Mesendoderm (in vitro differentiated cells): Measurements from ENCODE around the gene SWSAP1.
A peak's percentile ranks its signal among the peaks of the same experiment; 100 is the strongest.
"Not testable (repeated sequence)": the region's sequence is repeated elsewhere in the genome, so short reads cannot be mapped to it uniquely, and the experiment has no call there.

ENCODE experiments used
- DNase-seq: peaks from one replicate; pipeline ENCODE4 v3.0.0; 2013
- H2AK5ac ChIP-seq: 2 replicates; pipeline ENCODE4 v1.6.1; 2013; ENCODE audit warnings: low read length, inconsistent platforms
- H2BK120ac ChIP-seq: 2 replicates; pipeline ENCODE4 v1.6.1; 2013; ENCODE audit warnings: low read depth, mild to moderate bottlenecking, low read length, moderate library complexity, mixed read lengths
- H2BK15ac ChIP-seq: replicated peaks from 2 replicates; pipeline ENCODE4 v1.6.1; 2013; ENCODE audit warnings: low read depth, mild to moderate bottlenecking, moderate library complexity
- H2BK5ac ChIP-seq: 2 replicates; pipeline ENCODE4 v1.6.1; 2013; ENCODE audit warnings: low read length, inconsistent platforms
- H3K18ac ChIP-seq: 2 replicates; pipeline ENCODE4 v1.6.1; 2013; ENCODE audit warnings: mild to moderate bottlenecking, low read length, mixed read lengths
- H3K23ac ChIP-seq: one replicate; pipeline ENCODE4 v1.6.1; 2013; ENCODE audit warnings: low read length
- H3K27ac ChIP-seq: 2 replicates; pipeline ENCODE4 v1.5.1; 2013; ENCODE audit warnings: low read depth, mild to moderate bottlenecking, inconsistent platforms, low read length, moderate library complexity
- H3K27me3 ChIP-seq: 2 replicates; pipeline ENCODE4 v1.6.1; 2013; ENCODE audit warnings: low read length, control low read depth, mild to moderate bottlenecking, inconsistent platforms; ENCODE audit not compliant: insufficient read depth, poor library complexity
- H3K36me3 ChIP-seq: 2 replicates; pipeline ENCODE4 v1.6.1; 2013; ENCODE audit warnings: low read length, inconsistent platforms; ENCODE audit not compliant: control insufficient read depth, insufficient read depth
- H3K4ac ChIP-seq: one replicate; pipeline ENCODE4 v1.6.1; 2013; ENCODE audit warnings: low read depth, mild to moderate bottlenecking, low read length, moderate library complexity
- H3K4me1 ChIP-seq: 2 replicates; pipeline ENCODE4 v1.6.1; 2013; ENCODE audit warnings: low read depth, low read length, inconsistent platforms; ENCODE audit not compliant: control insufficient read depth
- H3K4me2 ChIP-seq: 2 replicates; pipeline ENCODE4 v1.6.1; 2013; ENCODE audit warnings: low read length
- H3K4me3 ChIP-seq: 2 replicates; pipeline ENCODE4 v1.5.1; 2013; ENCODE audit warnings: mild to moderate bottlenecking, low read length
- H3K56ac ChIP-seq: one replicate; pipeline ENCODE4 v1.6.1; 2013; ENCODE audit warnings: low read length
- H3K79me1 ChIP-seq: 2 replicates; pipeline ENCODE4 v1.6.1; 2013; ENCODE audit warnings: low read length, inconsistent platforms
- H3K79me2 ChIP-seq: 2 replicates; pipeline ENCODE4 v1.6.1; 2013; ENCODE audit warnings: mild to moderate bottlenecking, low read length; ENCODE audit not compliant: control insufficient read depth, insufficient read depth
- H3K9ac ChIP-seq: 2 replicates; pipeline ENCODE4 v1.6.1; 2013; ENCODE audit warnings: low read length, inconsistent platforms
- H4K5ac ChIP-seq: one replicate; pipeline ENCODE4 v1.6.1; 2013; ENCODE audit warnings: low read length
- H4K8ac ChIP-seq: one replicate; pipeline ENCODE4 v1.6.1; 2013; ENCODE audit warnings: low read depth, mild to moderate bottlenecking, control low read depth, low read length, moderate library complexity
- WGBS: extraction: QIAGEN DNeasy Blood & Tissue Kit; methylation state at CpG from one replicate; pipeline ENCODE4 v1.1.7; 2013; ENCODE audit warnings: low lambda C conversion rate, missing lambda C conversion rate; ENCODE audit not compliant: insufficient coverage; ENCODE audit errors: extremely low coverage; 5-methylcytosine and 5-hydroxymethylcytosine counted together

SWSAP1 gene

DNA sequence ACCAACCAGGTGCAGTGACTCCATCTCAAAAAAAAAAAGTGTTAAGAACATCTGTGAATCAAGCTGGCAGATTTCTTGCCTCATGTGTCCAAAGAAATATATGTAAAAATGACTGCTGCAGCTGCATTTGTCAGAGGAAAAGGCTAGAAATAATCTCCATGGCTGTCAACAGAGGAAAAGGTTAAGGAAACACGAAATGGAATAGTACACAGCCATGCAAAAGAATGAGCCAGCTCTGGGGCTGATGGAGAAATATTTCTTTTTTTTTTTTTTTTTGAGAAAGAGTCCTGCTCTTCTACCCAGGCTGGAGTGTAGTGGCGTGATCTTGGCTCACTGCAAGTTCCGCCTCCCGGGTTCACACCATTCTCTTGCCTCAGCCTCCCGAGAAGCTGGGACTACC is 41.6 kb upstream of the SWSAP1 start:
- no peak overlapping the region for H4K5ac ChIP-seq
- H3K36me3 ChIP-seq = no peaks in the 10 kb centered on the region
- no peak overlapping the region for H2BK15ac ChIP-seq
- no peak overlapping the region for H3K18ac ChIP-seq
- no peak overlapping the region for H3K4me2 ChIP-seq
- no peak overlapping the region for H2BK120ac ChIP-seq
- DNase-seq = no peak
- no peak overlapping the region for H4K8ac ChIP-seq
- H3K4me3 ChIP-seq = no peak overlapping the region
- H3K56ac ChIP-seq = no peak overlapping the region
- H3K79me2 ChIP-seq = no peaks in the 10 kb centered on the region
- H2AK5ac ChIP-seq = no peak overlapping the region
- no peaks in the 10 kb centered on the region for H3K4me1 ChIP-seq
- no peak overlapping the region for H2BK5ac ChIP-seq
- WGBS = no CpG with 5 or more reads among the region's 5 CpGs
- no peak overlapping the region for H3K4ac ChIP-seq
- no peak overlapping the region for H3K27ac ChIP-seq
- no peaks in the 10 kb centered on the region for H3K27me3 ChIP-seq
- H3K9ac ChIP-seq = no peak overlapping the region
- H3K23ac ChIP-seq = no peak overlapping the region
- H3K79me1 ChIP-seq = no peaks in the 10 kb centered on the region

- H3K18ac ChIP-seq, H2BK5ac ChIP-seq: not testable (repeated sequence)
- no CpG with 5 or more reads among the region's 9 CpGs for WGBS
These were observed 40.6 kb upstream of the SWSAP1 start for GRCh38 chr19:11333838-11334237.

GRCh38 chr19:11335449-11336146 is 38.9 kb upstream of the SWSAP1 start:
- H3K27me3 ChIP-seq = no peaks in the 10 kb centered on the region
- DNase-seq = peak; percentile 40
- H3K4ac ChIP-seq = no peak overlapping the region
- no peaks in the 10 kb centered on the region for H3K79me2 ChIP-seq
- no peak overlapping the region for H4K5ac ChIP-seq
- H4K8ac ChIP-seq = no peak overlapping the region
- H3K4me3 ChIP-seq = no peak overlapping the region
- H2BK5ac ChIP-seq = no peak overlapping the region
- H3K9ac ChIP-seq = no peak overlapping the region
- H2BK120ac ChIP-seq = no peak overlapping the region
- no peak overlapping the region for H3K18ac ChIP-seq
- no peak overlapping the region for H3K56ac ChIP-seq
- no peak overlapping the region for H2BK15ac ChIP-seq
- H2AK5ac ChIP-seq = no peak overlapping the region
- peaks cover 2% of the 10 kb centered on the region for H3K4me1 ChIP-seq
- H3K23ac ChIP-seq = no peak overlapping the region
- no CpG with 5 or more reads among the region's 17 CpGs for WGBS
- no peak overlapping the region for H3K27ac ChIP-seq
- H3K4me2 ChIP-seq = no peak overlapping the region
- H3K79me1 ChIP-seq = no peaks in the 10 kb centered on the region
- H3K36me3 ChIP-seq = no peaks in the 10 kb centered on the region

More at GRCh38 chr19:11333838-11334237, 40.6 kb upstream of the SWSAP1 start:
- not testable (repeated sequence) for H3K9ac ChIP-seq, H3K27ac ChIP-seq, H4K5ac ChIP-seq, H3K23ac ChIP-seq, H3K4me2 ChIP-seq, H2BK15ac ChIP-seq, H3K4me3 ChIP-seq, H3K56ac ChIP-seq, H3K79me1 ChIP-seq, H3K4me1 ChIP-seq, H2BK120ac ChIP-seq, H4K8ac ChIP-seq, H3K4ac ChIP-seq, H2AK5ac ChIP-seq, H3K27me3 ChIP-seq, H3K36me3 ChIP-seq, H3K79me2 ChIP-seq
- DNase-seq = peak; percentile 65

GRCh38 chr19:11337080-11337479 is 37.4 kb upstream of the SWSAP1 start:
- H3K79me1 ChIP-seq = no peaks in the 10 kb centered on the region

GRCh38 chr19:11338121-11338520 is 36.3 kb upstream of the SWSAP1 start:
- H3K79me2 ChIP-seq = no peaks in the 10 kb centered on the region
- no peak overlapping the region for H3K4me3 ChIP-seq
- peaks cover 2% of the 10 kb centered on the region for H3K4me1 ChIP-seq
- no peak overlapping the region for H3K4me2 ChIP-seq
- H3K27me3 ChIP-seq = no peaks in the 10 kb centered on the region
- no peak overlapping the region for H4K8ac ChIP-seq
- H2BK15ac ChIP-seq = no peak overlapping the region
- DNase-seq = no peak
- no peak overlapping the region for H2AK5ac ChIP-seq
- no peak overlapping the region for H3K4ac ChIP-seq
- no peak overlapping the region for H3K18ac ChIP-seq
- no peak overlapping the region for H3K9ac ChIP-seq
- H3K27ac ChIP-seq = no peak overlapping the region
- H4K5ac ChIP-seq = no peak overlapping the region
- H2BK120ac ChIP-seq = no peak overlapping the region
- no peaks in the 10 kb centered on the region for H3K36me3 ChIP-seq
- no peak overlapping the region for H3K23ac ChIP-seq
- WGBS = no CpG with 5 or more reads among the region's 7 CpGs
- H3K56ac ChIP-seq = no peak overlapping the region
- no peak overlapping the region for H2BK5ac ChIP-seq
- H3K79me1 ChIP-seq = no peaks in the 10 kb centered on the region

More at GRCh38 chr19:11337080-11337479, 37.4 kb upstream of the SWSAP1 start:
- Histone ChIP-seq H3K4me2 (no peak overlapping the region), H3K4me1 (peaks cover 2% of the 10 kb centered on the region), H3K18ac (no peak overlapping the region), H3K23ac (no peak overlapping the region), H3K36me3 (no peaks in the 10 kb centered on the region), H3K27ac (no peak overlapping the region), H2AK5ac (no peak overlapping the region), H4K5ac (no peak overlapping the region), H3K9ac (no peak overlapping the region), H3K56ac (no peak overlapping the region), H3K27me3 (no peaks in the 10 kb centered on the region), H2BK15ac (no peak overlapping the region), H3K4me3 (no peak overlapping the region), H3K4ac (no peak overlapping the region), H2BK120ac (no peak overlapping the region), H2BK5ac (no peak overlapping the region), H3K79me2 (no peaks in the 10 kb centered on the region), H4K8ac (no peak overlapping the region)
- no CpG with 5 or more reads among the region's 14 CpGs for WGBS
- no peak for DNase-seq
